ENCODE data around the gene KDM4C. TPM values are rescaled to one million over a fixed set of nuclear protein-coding genes. Genes with fewer than 3 reads are reported as not detected.
A peak's percentile ranks its signal among the peaks of the same experiment; 100 is the strongest.
"Not testable (repeated sequence)": the region's sequence is repeated elsewhere in the genome, so short reads cannot be mapped to it uniquely, and the experiment has no call there.

KDM4C gene
- 11.5 TPM for polyA plus RNA-seq (2012; ENCODE audit: insufficient read depth, insufficient read length, low read depth)

DNA sequence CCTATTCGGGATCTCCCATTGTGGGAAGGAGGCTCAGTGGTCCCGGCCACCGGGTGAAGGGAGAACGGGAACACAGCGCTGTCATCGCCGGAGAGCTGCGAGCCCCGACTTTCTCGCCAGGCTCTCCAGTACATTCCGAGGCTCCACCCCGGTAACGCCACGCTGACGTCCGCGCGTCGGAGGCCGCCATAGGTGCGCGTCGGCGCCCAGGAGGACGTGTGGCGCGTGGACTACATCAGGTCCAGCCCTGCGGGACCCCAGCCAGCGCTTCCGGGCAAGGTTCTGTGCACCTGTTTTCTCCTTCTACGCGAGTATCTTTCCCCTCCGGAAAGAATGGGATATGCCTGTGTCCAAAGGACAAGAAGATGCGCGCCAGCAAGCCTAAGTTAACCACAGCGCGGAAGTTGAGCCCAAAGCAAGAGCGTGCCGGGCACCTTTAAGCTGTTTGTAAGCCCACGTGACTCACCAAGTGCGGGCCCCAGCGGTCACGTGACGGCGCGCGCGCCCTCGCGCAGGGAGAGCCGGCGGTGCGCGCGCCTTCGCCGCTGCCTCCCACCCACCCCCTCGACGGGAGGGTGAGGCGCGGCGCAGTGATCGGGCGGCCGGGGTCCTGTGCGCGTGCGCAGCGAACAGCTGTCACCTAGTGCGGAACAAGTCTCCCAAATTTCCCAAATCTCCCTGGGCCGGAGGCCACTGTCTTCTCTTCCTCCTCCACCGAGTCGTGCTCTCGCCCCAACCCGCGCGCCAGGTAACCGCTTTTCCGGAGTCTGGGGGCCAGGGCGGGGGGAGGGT, at the start of gene KDM4C:
Gene KDM4C (plus strand): TSS at position 518 of the 792 bp plus-strand sequence. CDS start 35,016 bp downstream, outside the sequence.
- peak; percentile 97 for DNase-seq
- TF ChIP-seq CTCF (IDR thresholded peaks at IDR 0.05; ENCODE audit: low read depth, low read length), result no peak
- Histone ChIP-seq H3K9me3 (no peaks in the 10 kb centered on the region), H3K36me3 (no peaks in the 10 kb centered on the region), H3K4me1 (no peaks in the 10 kb centered on the region), H3K4me3 (ENCODE audit: low read depth, low read length) (peak within 1 kb of the TSS; percentile 90), H3K27me3 (no peaks in the 10 kb centered on the region)

DNA sequence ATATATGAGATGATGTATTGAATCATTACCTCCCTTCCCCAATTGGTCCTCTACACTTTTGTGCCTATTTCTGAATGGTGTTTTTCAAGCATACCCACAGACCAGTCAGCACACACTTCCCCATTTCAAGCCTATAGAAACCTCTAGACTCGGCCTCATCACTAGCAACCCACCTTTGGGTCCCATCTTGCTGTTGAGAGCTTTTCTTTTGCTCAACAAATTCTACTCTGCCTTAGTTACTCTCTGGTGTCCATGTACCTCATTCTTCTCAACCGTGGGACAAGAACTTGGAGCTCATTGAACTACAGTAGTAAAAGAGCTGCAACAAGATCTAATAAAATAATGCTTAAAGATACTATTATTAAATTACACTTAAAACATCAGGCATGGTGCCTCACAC, 49.0 kb upstream of the KDM4C start:
- no peak for DNase-seq
- Histone ChIP-seq H3K4me1 (no peaks in the 10 kb centered on the region), H3K36me3 (no peaks in the 10 kb centered on the region), H3K27me3 (no peaks in the 10 kb centered on the region), H3K9me3 (no peaks in the 10 kb centered on the region), H3K4me3 (ENCODE audit: low read depth, low read length) (no peak overlapping the region)
- TF ChIP-seq CTCF (IDR thresholded peaks at IDR 0.05; ENCODE audit: low read depth, low read length), result no peak

GRCh38 chr9:6711403-6711802, 46.4 kb upstream of the KDM4C start:
- Histone ChIP-seq H3K4me1 (peaks cover 6% of the 10 kb centered on the region), H3K4me3 (ENCODE audit: low read depth, low read length) (no peak overlapping the region), H3K27me3 (no peaks in the 10 kb centered on the region), H3K36me3 (no peaks in the 10 kb centered on the region), H3K9me3 (no peaks in the 10 kb centered on the region)
- no peak for TF ChIP-seq CTCF (IDR thresholded peaks at IDR 0.05; ENCODE audit: low read depth, low read length)
- DNase-seq, result no peak

GRCh38 chr9:6712041-6712440, 45.7 kb upstream of the KDM4C start:
- Histone ChIP-seq H3K4me1 (peaks cover 7% of the 10 kb centered on the region), H3K4me3 (ENCODE audit: low read depth, low read length) (no peak overlapping the region), H3K27me3 (no peaks in the 10 kb centered on the region), H3K36me3 (no peaks in the 10 kb centered on the region), H3K9me3 (no peaks in the 10 kb centered on the region)
- DNase-seq, result no peak
- no peak for TF ChIP-seq CTCF (IDR thresholded peaks at IDR 0.05; ENCODE audit: low read depth, low read length)

GRCh38 chr9:6714176-6714575, 43.6 kb upstream of the KDM4C start:
- Histone ChIP-seq H3K36me3 (no peaks in the 10 kb centered on the region), H3K4me3 (ENCODE audit: low read depth, low read length) (no peak overlapping the region), H3K9me3 (no peaks in the 10 kb centered on the region), H3K4me1 (peaks cover 7% of the 10 kb centered on the region), H3K27me3 (no peaks in the 10 kb centered on the region)
- no peak for DNase-seq
- TF ChIP-seq CTCF (IDR thresholded peaks at IDR 0.05; ENCODE audit: low read depth, low read length), result no peak

- not testable (repeated sequence) for H3K4me1 ChIP-seq, H3K27me3 ChIP-seq, H3K9me3 ChIP-seq, DNase-seq, H3K36me3 ChIP-seq
- H3K4me3 ChIP-seq (ENCODE audit: low read depth, low read length), result peak overlapping the region; percentile 62
These were observed 42.5 kb upstream of the KDM4C start for GRCh38 chr9:6715153-6715754.

All from BE2C (cell line).